Activated T-cell treated with anti-CD3 and anti-CD28 coated beads, Interleukin-2, amount 50 U/mL, for 72 hours (primary cell): Measurements from ENCODE around the gene NKD1. TPM values are rescaled to one million over a fixed set of nuclear protein-coding genes. Genes with fewer than 3 reads are reported as not detected.

ENCODE experiments used
- ATAC-seq, 2 donors: fragments of 150-1000 bp; cut with Tn5 transposase; replicated peaks in 1 of 2; 2 replicates each; pipeline ENCODE4 v1.10.0; 2021; ENCODE audit warnings: moderate library complexity in 2 of 2, mild to moderate bottlenecking in 1 of 2
- DNase-seq, 2 donors: peaks; one replicate each; pipeline ENCODE4 v3.0.0; 2021 to 2022; ENCODE audit warnings: mixed read lengths in 1 of 2
- H3K27ac Mint-ChIP-seq: one replicate; pipeline ENCODE4 v1.8.0; 2022; ENCODE audit warnings: mild to moderate bottlenecking, moderate library complexity, mixed read lengths
- H3K27me3 Mint-ChIP-seq: one replicate; pipeline ENCODE4 v1.8.0; 2022; ENCODE audit warnings: low read depth, mixed read lengths
- H3K36me3 Mint-ChIP-seq, 2 donors: one replicate each; pipeline ENCODE4 v1.8.0; 2022; ENCODE audit warnings: mixed read lengths in 2 of 2, mild to moderate bottlenecking in 1 of 2; ENCODE audit not compliant: insufficient read depth in 2 of 2
- H3K4me1 Mint-ChIP-seq: one replicate; pipeline ENCODE4 v1.8.0; 2022; ENCODE audit warnings: low read depth, mixed read lengths
- H3K4me3 Mint-ChIP-seq, 2 donors: one replicate each; pipeline ENCODE4 v1.8.0; 2022; ENCODE audit warnings: mild to moderate bottlenecking in 2 of 2, mixed read lengths in 2 of 2, moderate library complexity in 2 of 2
- H3K9me3 Mint-ChIP-seq, 2 donors: one replicate each; pipeline ENCODE4 v1.8.0; 2022; ENCODE audit warnings: mixed read lengths in 2 of 2
- total RNA-seq, 2 donors: library from RNA; stranded (reverse); gene quantifications; one replicate each; pipeline ENCODE4 v1.2.3, GENCODE V29; 2022

Gene NKD1
- total RNA-seq, 2 donors from 2014 or later: 0.96 to 2.4 TPM

DNA sequence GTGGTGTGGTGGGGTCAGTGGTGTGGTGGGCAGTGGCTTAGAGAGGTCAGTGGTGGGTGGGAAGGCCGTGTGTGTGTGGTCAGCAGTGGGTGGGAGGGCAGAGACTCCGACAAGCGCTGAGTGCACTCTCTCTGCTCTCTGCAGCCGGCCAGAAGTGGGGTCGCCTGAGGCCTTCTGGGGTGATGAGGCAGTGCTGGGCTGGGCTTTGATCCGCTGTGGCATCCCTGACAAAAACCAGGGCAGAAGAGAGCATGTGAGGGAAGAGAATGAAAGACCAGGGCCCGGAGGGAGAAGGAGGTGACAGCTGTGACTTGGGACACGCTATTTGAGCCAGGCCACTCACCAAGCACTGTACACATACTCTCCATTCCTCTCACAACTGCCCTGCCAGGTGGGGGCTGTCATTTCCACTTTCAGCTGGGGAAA is 50.8 kb downstream of the NKD1 start:
- no peaks in the 10 kb centered on the region for H3K27me3 Mint-ChIP-seq
- H3K4me3 Mint-ChIP-seq: no peak overlapping the region
- H3K4me1 Mint-ChIP-seq: peaks cover 32% of the 10 kb centered on the region
- ATAC-seq (no peak), DNase-seq (no peak)
- H3K27ac Mint-ChIP-seq: no peak overlapping the region
- H3K36me3 Mint-ChIP-seq: no peaks in the 10 kb centered on the region
- no peaks in the 10 kb centered on the region for H3K9me3 Mint-ChIP-seq

DNA sequence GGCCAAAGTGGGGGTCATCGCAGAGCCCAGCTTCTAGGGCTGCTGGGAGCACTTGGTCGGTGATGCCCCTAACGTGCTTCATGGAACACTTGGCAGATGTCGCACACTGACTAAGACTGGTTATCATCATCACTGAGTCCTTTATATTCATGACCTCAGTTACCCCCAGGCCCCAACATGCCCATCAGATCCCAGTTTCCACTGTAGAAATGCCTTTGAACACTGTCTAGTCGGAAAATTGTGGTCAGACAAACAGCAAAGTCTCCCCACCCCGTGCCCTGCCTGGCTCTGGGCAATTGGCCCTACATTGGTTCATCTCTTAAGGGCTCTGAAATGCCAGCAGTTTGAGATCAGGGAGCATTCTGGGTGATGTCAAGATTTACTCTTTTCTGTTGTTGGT is 51.3 kb downstream of the NKD1 start:
- peaks cover 32% of the 10 kb centered on the region for H3K4me1 Mint-ChIP-seq
- H3K4me3 Mint-ChIP-seq: no peak overlapping the region
- DNase-seq (no peak), ATAC-seq (no peak)
- H3K27ac Mint-ChIP-seq: no peak overlapping the region
- H3K27me3 Mint-ChIP-seq: no peaks in the 10 kb centered on the region
- H3K36me3 Mint-ChIP-seq: no peaks in the 10 kb centered on the region
- no peaks in the 10 kb centered on the region for H3K9me3 Mint-ChIP-seq

DNA sequence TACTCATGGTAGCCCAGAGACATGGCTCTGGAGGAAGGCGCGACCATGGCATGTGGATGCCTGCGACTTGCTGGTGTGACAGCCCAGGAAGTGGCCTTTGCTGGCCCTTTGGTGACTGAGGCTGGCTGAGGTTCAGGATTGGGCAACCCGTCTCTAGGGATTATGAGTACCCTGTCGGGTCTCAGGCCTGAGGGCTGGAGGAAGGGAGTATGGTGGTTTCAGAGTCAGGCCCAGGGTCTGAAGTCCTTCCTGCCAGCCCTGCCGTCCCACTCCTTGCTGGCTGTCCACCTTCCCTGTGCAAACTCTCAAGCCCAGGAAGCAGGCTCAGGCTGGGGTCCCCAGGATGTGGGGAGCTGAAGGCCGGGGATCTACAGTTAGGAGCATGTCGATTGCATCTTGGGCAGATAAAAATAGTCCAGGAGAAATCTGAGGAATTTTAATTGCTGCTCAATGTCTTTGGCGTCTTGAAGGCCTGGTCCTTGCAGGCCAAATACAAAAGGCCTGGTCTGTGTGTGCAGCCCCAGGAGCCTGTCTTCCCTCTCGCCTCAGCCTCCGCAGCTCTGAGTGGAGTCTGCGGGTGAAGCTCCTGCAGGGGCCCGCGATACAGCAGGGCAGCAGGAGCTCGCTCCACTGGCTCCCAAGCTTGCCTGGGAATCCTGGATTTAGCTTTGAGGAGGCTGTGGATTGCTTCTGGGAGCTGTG is 52.5 kb downstream of the NKD1 start:
- H3K27me3 Mint-ChIP-seq: no peaks in the 10 kb centered on the region
- H3K36me3 Mint-ChIP-seq: no peaks in the 10 kb centered on the region
- H3K27ac Mint-ChIP-seq: no peak overlapping the region
- DNase-seq (no peak), ATAC-seq (no peak)
- H3K4me3 Mint-ChIP-seq: no peak overlapping the region
- peaks cover 32% of the 10 kb centered on the region for H3K4me1 Mint-ChIP-seq
- no peaks in the 10 kb centered on the region for H3K9me3 Mint-ChIP-seq

DNA sequence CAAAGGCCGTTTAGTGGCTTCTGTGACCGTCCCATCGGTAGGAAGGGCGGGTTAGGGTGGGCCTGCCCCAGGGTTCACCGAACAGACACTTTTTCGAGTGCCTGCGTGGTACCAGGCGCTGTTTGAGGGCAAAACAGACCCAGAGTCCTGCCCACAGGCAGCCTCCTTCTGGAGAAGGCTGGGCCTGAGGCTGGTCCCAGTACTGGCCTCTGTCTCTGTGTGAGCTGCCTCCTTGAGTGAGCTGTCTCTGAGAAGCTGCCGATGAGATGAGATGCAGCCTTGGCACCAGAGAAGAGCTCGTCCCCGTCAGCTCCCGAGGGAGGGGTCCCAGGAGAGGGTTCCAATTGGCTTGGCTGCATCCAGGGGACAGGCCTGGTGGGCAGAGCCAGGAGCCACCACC is 53.1 kb downstream of the NKD1 start:
- Mint-ChIP-seq H3K4me3 (no peak overlapping the region), H3K4me1 (peaks cover 32% of the 10 kb centered on the region), H3K36me3 (no peaks in the 10 kb centered on the region), H3K9me3 (no peaks in the 10 kb centered on the region), H3K27me3 (no peaks in the 10 kb centered on the region), H3K27ac (no peak overlapping the region)
- no peak for ATAC-seq
- DNase-seq: no peak

DNA sequence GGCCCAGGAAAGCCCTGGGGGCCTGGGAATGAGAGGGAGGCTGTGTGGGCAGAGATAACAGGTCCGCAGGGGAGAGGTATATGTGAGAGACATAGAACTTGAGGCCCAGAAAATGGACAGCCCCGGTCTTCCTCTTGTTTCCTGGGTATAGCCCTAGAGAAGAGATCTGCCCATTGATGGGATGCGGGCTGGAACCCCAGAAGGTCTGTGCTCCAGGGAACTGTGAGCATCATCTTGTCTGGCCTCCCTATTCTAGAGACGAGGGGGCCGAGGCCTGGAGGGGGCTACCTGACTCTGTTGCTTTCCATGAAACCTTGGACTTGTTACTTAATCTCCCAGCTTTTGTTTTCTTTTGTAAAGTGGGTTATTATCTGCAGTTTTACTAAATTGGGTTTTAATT is 53.9 kb downstream of the NKD1 start:
- Mint-ChIP-seq H3K36me3 (no peaks in the 10 kb centered on the region), H3K4me3 (peak overlapping the region in 1 of 2 donors; percentile 2), H3K4me1 (peaks cover 32% of the 10 kb centered on the region), H3K27me3 (no peaks in the 10 kb centered on the region), H3K27ac (no peak overlapping the region), H3K9me3 (no peaks in the 10 kb centered on the region)
- DNase-seq (no peak), ATAC-seq (no peak)

DNA sequence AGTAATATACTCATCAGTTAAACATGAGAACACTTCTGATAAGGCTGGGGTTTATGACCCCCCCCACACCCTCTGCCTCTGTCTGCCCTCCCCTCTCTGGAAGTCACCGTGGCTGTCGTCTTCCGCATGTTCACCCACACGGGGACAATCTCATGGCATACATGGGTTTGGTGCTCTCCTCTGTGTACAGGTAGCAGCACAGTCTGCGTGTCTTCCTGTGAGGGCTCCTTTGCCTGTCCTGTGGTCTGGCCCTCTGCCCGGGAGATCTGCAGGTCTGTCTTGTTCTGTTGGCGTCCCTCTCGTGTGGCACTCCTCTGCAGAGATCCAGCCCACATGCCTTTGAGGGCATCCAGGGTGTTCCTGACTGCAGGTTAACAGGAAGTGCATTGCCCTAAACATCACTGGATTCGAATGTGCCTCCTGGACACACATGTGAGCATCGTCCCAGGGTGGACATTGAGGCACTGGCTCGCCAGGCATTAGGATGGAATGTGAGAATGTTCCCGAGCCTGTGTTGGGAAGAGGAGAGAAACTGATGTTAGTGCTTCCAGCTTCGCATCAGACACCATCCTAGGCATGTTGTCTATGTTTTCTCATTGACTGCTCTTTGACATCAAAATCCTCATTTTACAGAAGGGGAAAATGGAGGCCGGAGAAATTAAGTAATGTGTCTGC is 54.5 kb downstream of the NKD1 start:
- H3K36me3 Mint-ChIP-seq: no peaks in the 10 kb centered on the region
- no peaks in the 10 kb centered on the region for H3K27me3 Mint-ChIP-seq
- H3K4me3 Mint-ChIP-seq: peak overlapping the region in 1 of 2 donors; percentile 2
- peak; percentile 19 to 22 for DNase-seq
- H3K9me3 Mint-ChIP-seq: no peaks in the 10 kb centered on the region
- H3K27ac Mint-ChIP-seq: no peak overlapping the region
- peaks cover 32% of the 10 kb centered on the region for H3K4me1 Mint-ChIP-seq
- ATAC-seq: peak; percentile 52 to 59

DNA sequence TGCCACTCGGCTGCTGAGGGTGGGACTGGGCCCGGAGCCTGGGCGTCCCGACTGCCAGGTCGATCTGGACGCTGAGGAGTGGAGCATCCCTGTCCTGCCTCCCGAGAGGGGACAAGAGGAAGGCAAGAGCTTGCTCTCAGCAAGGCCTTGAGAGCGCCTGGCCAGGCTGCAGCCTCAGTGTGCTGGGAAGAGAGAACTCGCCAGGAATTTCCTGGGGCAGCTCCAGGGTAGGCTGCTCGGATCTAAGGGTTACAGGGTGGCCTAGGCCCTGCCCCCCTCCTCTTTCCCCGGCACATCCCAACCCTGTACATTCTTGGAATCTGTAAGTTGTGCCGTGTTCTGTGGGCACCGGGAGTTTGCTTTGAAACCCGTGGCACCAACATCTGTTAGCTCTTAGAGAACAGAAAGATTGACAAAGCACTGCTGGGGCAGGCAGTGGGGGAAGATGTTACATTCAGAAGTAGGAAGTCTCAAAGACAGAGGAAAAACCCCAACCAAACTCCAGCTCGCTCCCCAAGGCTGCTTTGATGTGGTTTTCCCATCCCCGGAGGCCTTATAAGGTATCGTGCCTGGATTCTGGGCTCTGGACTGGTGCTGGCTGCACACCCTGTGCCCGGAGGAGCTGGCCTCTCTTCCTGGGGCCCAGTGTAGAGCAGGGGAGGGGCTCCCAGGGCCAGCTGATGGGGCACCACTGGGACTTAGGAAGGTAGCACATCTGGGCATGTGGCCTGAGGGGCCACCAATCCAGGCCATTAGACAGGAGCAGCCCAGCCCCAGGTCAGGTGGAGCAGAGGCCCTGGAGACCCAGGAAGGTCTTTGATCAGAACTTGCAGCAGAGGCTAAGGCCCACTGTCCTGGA is 55.2 kb downstream of the NKD1 start:
- no peak overlapping the region for H3K27ac Mint-ChIP-seq

DNA sequence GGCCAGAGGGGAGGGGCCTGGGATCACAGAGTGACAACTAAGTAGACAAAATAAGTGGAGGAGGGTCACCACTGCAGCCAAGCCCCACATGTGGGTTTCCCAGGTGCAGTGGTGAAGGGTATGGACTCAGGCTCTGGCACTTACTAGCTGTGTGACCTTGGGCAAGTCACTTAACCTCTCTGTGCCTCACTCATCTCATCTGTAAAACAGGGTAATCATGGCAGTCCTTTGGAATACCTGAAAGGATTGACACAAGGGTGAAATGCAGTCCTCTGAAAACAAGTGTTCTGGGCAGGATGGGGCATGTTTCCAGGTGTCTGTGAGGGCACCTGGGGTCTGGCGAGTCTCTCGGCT is 55.8 kb downstream of the NKD1 start:
- Mint-ChIP-seq H3K4me1 (peaks cover 30% of the 10 kb centered on the region), H3K4me3 (no peak overlapping the region), H3K36me3 (no peaks in the 10 kb centered on the region), H3K27ac (no peak overlapping the region), H3K9me3 (no peaks in the 10 kb centered on the region), H3K27me3 (no peaks in the 10 kb centered on the region)
- no peak for DNase-seq
- ATAC-seq: no peak

More for the DNA sequence above, 55.2 kb downstream of the NKD1 start:
- H3K9me3 Mint-ChIP-seq: no peaks in the 10 kb centered on the region
- H3K27me3 Mint-ChIP-seq: no peaks in the 10 kb centered on the region
- peaks cover 32% of the 10 kb centered on the region for H3K4me1 Mint-ChIP-seq
- ATAC-seq: no peak
- DNase-seq: no peak
- no peak overlapping the region for H3K4me3 Mint-ChIP-seq
- no peaks in the 10 kb centered on the region for H3K36me3 Mint-ChIP-seq

DNA sequence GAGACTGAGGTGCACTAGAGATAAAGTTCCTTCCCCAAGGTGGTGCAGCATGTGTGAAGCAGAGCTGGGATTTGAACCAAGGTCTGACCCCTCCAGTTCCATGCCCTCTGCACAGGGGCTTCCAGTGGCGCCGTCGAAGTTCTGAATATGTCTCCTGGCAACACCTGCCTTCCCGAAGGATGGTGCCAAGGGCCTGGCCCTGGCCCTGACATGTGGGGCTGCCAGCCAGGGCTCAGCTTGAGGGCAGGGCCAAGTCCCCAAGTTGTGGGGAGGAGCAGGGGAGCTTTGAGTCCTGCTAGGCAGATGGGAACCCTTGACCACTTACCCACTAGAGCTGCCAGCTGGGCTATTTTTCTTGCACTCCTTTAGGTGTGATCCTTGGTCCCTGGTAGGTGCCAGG is 56.4 kb downstream of the NKD1 start:
- Mint-ChIP-seq H3K36me3 (no peaks in the 10 kb centered on the region), H3K4me3 (no peak overlapping the region), H3K27ac (no peak overlapping the region), H3K9me3 (no peaks in the 10 kb centered on the region), H3K27me3 (no peaks in the 10 kb centered on the region), H3K4me1 (peaks cover 25% of the 10 kb centered on the region)
- no peak for ATAC-seq
- DNase-seq: no peak

DNA sequence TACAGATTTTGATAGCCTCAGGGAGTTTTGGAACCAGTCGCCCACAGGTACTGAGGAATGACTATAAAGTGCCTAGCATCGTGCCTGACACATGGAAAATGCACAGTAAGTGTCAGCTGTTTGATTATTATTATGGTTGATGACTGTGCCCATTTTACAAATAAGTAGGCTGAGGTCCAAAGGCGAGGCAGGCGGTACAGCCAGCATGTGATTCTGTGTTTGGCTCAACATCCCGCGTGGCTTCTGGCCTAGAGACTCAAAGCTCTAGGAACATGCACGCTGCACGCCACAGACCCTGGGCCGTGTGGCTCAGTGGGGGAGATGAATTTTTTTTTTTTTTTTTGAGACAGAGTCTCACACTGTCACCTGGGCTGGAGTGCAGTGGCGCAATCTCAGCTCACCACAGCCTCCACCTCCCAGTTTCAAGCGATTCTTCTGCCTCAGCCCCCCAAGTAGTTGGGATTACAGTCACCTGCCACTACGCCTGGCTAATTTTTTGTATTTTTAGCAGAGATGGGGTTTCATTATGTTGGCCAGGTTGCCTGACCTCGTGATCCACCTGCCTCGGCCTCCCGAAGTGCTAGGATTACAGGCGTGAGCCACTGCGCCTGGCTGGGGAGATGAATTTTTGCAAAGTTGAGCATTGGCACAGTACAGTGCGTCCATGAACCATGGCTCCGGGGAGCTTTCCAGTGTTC is 57.7 kb downstream of the NKD1 start:
- no peak for ATAC-seq
- peaks cover 23% of the 10 kb centered on the region for H3K4me1 Mint-ChIP-seq
- H3K4me3 Mint-ChIP-seq: no peak overlapping the region
- H3K27me3 Mint-ChIP-seq: no peaks in the 10 kb centered on the region
- no peak for DNase-seq
- H3K27ac Mint-ChIP-seq: no peak overlapping the region
- H3K36me3 Mint-ChIP-seq: no peaks in the 10 kb centered on the region
- H3K9me3 Mint-ChIP-seq: no peaks in the 10 kb centered on the region

DNA sequence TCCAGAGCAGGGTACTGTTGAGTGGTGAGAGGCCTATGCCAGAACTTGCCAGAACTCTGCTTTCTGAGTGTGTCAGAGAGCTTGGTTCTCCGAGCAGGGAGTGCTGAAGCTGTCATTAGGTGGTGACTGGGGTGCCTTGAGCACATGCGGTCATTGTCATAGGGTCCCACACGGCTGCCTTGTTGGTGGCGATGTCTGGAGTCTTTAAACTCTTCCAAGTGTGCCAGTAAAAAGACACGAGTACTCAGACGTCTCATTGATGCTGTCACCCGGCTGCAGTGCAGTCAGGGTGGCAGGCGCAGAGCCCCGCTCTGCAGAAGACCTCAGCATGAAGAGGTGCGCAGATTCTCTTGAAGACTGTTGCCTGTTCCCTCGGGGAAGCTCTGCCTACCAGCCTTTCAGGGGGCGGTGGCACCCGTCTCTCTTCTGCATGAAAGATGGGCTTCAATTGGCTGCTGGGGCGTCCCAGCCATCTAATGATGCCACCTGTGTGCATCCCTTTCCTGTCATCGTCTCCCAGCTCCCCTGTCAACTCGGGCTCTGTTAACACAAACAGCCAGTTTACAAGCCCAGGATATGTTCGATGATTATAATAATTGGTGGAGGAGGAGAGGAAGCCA is 58.3 kb downstream of the NKD1 start:
- ATAC-seq (no peak), DNase-seq (no peak)
- H3K36me3 Mint-ChIP-seq: no peaks in the 10 kb centered on the region
- no peaks in the 10 kb centered on the region for H3K9me3 Mint-ChIP-seq
- H3K27ac Mint-ChIP-seq: no peak overlapping the region
- H3K4me3 Mint-ChIP-seq: no peak overlapping the region
- H3K27me3 Mint-ChIP-seq: no peaks in the 10 kb centered on the region
- H3K4me1 Mint-ChIP-seq: peaks cover 25% of the 10 kb centered on the region

DNA sequence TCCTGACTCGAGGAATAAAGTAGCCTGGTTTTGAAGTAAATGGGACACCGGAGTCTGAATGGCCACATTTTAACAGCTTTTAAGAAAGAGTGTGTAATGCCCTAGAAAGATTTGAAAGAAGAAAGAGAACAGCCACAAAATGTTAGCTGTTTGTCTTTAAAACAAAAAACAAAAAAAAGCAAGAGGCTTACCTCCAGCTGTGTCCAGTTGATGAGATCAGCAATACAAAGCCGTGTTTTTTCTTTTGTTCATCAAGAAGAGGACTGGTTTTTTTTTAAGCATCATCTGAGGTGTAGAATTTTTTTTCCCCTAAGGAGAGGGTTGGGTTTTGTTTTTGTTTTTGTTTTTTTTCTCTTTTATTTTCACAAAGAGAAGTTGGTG is 58.8 kb downstream of the NKD1 start:
- H3K4me1 Mint-ChIP-seq: peaks cover 23% of the 10 kb centered on the region
- H3K9me3 Mint-ChIP-seq: no peaks in the 10 kb centered on the region
- DNase-seq: no peak
- no peak overlapping the region for H3K4me3 Mint-ChIP-seq
- no peaks in the 10 kb centered on the region for H3K27me3 Mint-ChIP-seq
- no peak for ATAC-seq
- H3K27ac Mint-ChIP-seq: no peak overlapping the region
- no peaks in the 10 kb centered on the region for H3K36me3 Mint-ChIP-seq
